GM12875 (cell line): ENCODE measurements around the gene PLEKHD1.

Experiments used
- H3K4me3 ChIP-seq: one replicate; pipeline ENCODE4 v1.5.1; 2011; ENCODE audit warnings: low read depth, low read length, control low read depth
- CTCF ChIP-seq: IDR thresholded peaks from 2 replicates; pipeline ENCODE4 v1.5.1; 2011; ENCODE audit warnings: low read depth, mild to moderate bottlenecking, control low read depth, inconsistent platforms, low read length, moderate library complexity, borderline replicate concordance; ENCODE audit not compliant: insufficient read depth

Gene PLEKHD1

GRCh38 chr14:69547701-69548348 lies 63.3 kb downstream of the PLEKHD1 start:
- TF ChIP-seq CTCF, result peak; percentile 82
- H3K4me3 ChIP-seq, result no peak overlapping the region

GRCh38 chr14:69548566-69548965 lies 64.0 kb downstream of the PLEKHD1 start:
- H3K4me3 ChIP-seq, result no peak overlapping the region
- no peak for TF ChIP-seq CTCF

GRCh38 chr14:69551511-69551910 lies 67.0 kb downstream of the PLEKHD1 start:
- H3K4me3 ChIP-seq, result no peak overlapping the region
- no peak for TF ChIP-seq CTCF

GRCh38 chr14:69553252-69553651 lies 68.7 kb downstream of the PLEKHD1 start:
- no peak overlapping the region for H3K4me3 ChIP-seq
- TF ChIP-seq CTCF, result no peak

DNA sequence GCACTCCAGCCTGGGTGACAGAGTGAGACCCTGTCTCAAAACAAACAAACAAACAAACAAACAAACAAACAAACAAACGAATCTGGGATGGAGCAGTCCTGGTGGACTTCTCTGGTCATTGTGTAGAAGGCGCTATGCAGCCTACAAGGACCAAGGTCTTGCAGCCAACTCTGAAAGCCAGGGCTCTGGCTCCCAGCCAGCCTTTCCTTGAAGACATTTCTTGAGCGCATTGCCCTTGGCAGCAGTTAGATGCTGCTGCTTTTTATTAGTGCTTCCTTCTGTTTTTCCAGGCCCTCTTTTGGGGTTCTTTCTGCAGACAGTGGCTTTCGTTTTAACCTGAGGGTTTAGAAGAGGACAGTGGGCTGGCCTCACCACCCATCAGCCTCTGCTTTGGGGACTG lies 70.0 kb downstream of the PLEKHD1 start:
- H3K4me3 ChIP-seq, result no peak overlapping the region
- no peak for TF ChIP-seq CTCF

DNA sequence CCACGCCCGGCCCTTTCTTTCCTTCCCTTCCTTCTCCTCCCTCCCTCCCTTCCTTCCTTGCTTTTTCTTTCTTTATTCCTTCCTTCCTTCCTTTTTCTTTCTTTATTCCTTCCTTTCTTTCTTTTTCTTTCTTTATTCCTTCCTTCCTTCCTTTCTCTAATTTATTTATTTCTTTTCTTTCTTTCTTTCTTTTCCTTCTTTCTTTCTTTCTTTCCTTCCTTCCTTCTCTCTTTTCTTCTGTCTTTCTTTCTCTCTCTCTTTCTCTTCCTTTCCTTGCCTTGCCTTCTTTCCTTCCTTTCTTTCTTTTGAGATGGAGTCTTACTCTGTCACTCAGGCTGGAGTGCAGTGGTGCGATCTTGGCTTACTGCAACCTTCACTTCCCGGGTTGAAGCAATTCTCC lies 74.2 kb downstream of the PLEKHD1 start:
- TF ChIP-seq CTCF, result no peak
- no peak overlapping the region for H3K4me3 ChIP-seq

DNA sequence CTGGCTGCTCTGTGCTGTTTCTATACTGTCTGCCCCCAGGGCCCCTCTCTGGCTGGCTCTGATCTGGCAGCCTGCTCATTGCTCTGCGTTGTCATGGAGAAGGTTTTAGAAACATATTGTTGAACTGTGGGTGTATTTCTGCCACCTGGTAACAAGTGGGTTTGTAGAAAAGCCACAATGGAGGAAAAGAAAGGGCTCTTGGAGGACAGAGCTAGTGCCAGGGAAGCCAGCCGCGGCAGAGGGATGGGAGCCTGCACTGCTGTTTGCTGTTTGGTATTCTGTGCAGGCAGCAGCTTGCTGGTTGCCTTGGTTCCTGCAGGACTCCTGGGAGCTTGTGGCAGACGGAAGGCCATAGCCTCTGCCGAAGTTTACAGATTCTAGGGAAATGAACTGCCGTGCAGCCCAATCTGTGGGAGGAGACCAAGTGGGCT lies 75.1 kb downstream of the PLEKHD1 start:
- no peak for TF ChIP-seq CTCF

More for the DNA sequence above, 75.1 kb downstream of the PLEKHD1 start:
- H3K4me3 ChIP-seq, result no peak overlapping the region
